KG1 (cell line): ENCODE data around the gene ADCY9.

Source experiments
- DNase-seq: peaks from one replicate; lab custom pipeline; 2025; lab: John Stamatoyannopoulos, UW

ADCY9 gene

GRCh38 chr16:4032768-4033167, 83.5 kb downstream of the ADCY9 start:
- DNase-seq = no peak

- no peak for DNase-seq
Observed at GRCh38 chr16:4028144-4028543, 88.1 kb downstream of the ADCY9 start.

- DNase-seq = no peak
Observed at GRCh38 chr16:4026854-4027253, 89.4 kb downstream of the ADCY9 start.

- no peak for DNase-seq
Observed at GRCh38 chr16:4025428-4025827, 90.8 kb downstream of the ADCY9 start.

- no peak for DNase-seq
Observed at GRCh38 chr16:4021916-4022315, 94.3 kb downstream of the ADCY9 start.

- DNase-seq = no peak
Observed at GRCh38 chr16:4021070-4021779, 95.0 kb downstream of the ADCY9 start.

GRCh38 chr16:4019371-4019791, 96.9 kb downstream of the ADCY9 start:
- no peak for DNase-seq

GRCh38 chr16:4018391-4018790, 97.9 kb downstream of the ADCY9 start:
- DNase-seq = no peak

- DNase-seq = no peak
Observed at GRCh38 chr16:4017807-4018206, 98.4 kb downstream of the ADCY9 start.

GRCh38 chr16:4016658-4017057, 99.6 kb downstream of the ADCY9 start:
- DNase-seq = no peak

- DNase-seq = no peak
Observed at GRCh38 chr16:4016005-4016352, 100.3 kb downstream of the ADCY9 start.

- no peak for DNase-seq
Observed at GRCh38 chr16:4015275-4016004, 100.8 kb downstream of the ADCY9 start.

GRCh38 chr16:4011940-4012629, 104.2 kb downstream of the ADCY9 start:
- DNase-seq = no peak

- DNase-seq = no peak
Observed at GRCh38 chr16:4011225-4011939, 104.9 kb downstream of the ADCY9 start.

GRCh38 chr16:4010225-4011158, 105.8 kb downstream of the ADCY9 start:
- DNase-seq = no peak

GRCh38 chr16:4009177-4009576, 107.1 kb downstream of the ADCY9 start:
- DNase-seq = no peak

- DNase-seq = no peak
Observed at GRCh38 chr16:4008116-4008515, 108.1 kb downstream of the ADCY9 start.

GRCh38 chr16:4006397-4006999, 109.7 kb downstream of the ADCY9 start:
- no peak for DNase-seq

GRCh38 chr16:4005731-4006130, 110.5 kb downstream of the ADCY9 start:
- no peak for DNase-seq

- DNase-seq = no peak
Observed at GRCh38 chr16:4005281-4005680, 111.0 kb downstream of the ADCY9 start.

GRCh38 chr16:4004206-4004605, 112.0 kb downstream of the ADCY9 start:
- no peak for DNase-seq
